HFFc6 (cell line): ENCODE results near the gene ARF6. TPM values are rescaled to one million over a fixed set of nuclear protein-coding genes. Genes with fewer than 3 reads are reported as not detected.

Source experiments
- DNase-seq: peaks from one replicate; pipeline ENCODE4 v3.0.0-alpha.2; 2018
- H3K27ac Mint-ChIP-seq: 2 replicates; pipeline ENCODE4 v1.8.0; 2020; ENCODE audit warnings: mild to moderate bottlenecking, mixed read lengths
- H3K27me3 Mint-ChIP-seq: 2 replicates; pipeline ENCODE4 v1.8.0; 2021; ENCODE audit warnings: mild to moderate bottlenecking, moderate library complexity, mixed read lengths; ENCODE audit not compliant: insufficient read depth
- H3K36me3 Mint-ChIP-seq: 2 replicates; pipeline ENCODE4 v1.8.0; 2021; ENCODE audit warnings: low read depth, mixed read lengths
- H3K4me1 Mint-ChIP-seq: 2 replicates; pipeline ENCODE4 v1.8.0; 2020; ENCODE audit warnings: low read depth, mixed read lengths
- H3K4me3 Mint-ChIP-seq: 2 replicates; pipeline ENCODE4 v1.8.0; 2020; ENCODE audit warnings: mild to moderate bottlenecking, moderate library complexity, mixed read lengths
- H3K9me3 Mint-ChIP-seq: 2 replicates; pipeline ENCODE4 v1.8.0; 2020; ENCODE audit warnings: mild to moderate bottlenecking, mixed read lengths
- total RNA-seq, 6 experiments: library from RNA; stranded (reverse); fragmentation: NEBNext Ultra II Directional; extraction: Animal tissue kit (Norgen Biotek cat#: 25700); gene quantifications; 2 replicates in 1 of 6; 3 replicates in 5 of 6; pipeline ENCODE4 v1.2.3, GENCODE V29; 2021
- TF ChIP-seq, protein P1 (sequence below): fragments of 200-600 bp; sonication (generic); IDR thresholded peaks from 2 replicates; pipeline ENCODE4 v1.5.0; 2021; ENCODE audit warnings: antibody characterized with exemption, mild to moderate bottlenecking

The ARF6 gene
- total RNA-seq, 6 experiments from 2014 or later: 92.2 to 111 (median 94.7) TPM

DNA sequence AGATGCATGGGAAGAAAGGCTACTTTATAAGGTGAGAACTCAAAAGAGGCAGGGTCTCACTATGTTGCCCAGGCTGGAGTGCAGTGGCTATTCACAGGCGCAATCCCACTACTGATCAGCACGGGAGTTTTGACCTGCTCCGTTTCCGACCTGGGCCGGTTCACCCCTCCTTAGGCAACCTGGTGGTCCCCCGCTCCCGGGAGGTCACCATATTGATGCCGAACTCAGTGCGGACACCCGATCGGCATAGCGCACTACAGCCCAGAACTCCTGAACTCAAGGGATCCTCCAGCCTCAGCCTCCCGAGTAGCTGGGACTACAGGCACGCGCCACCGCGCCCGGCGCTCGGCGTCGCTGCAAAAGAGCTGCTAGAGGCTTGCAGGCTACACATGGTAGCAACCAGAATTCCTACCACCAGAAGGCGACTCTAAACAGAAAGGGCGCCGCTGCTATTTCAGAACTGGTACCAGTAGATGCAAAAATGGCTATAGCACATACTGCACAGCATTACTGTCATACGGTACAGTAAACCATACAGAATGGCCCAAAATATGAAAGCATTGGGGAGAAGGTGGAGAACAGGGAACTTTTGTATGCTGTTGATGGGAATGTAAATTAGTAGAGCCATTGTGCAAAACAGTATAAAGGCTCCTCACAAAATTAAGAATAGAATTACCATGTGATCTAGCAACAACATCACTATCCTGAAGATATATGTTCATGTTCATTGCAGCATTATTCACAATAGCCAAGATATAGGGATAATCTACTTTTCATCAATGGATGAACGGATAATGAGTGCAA lies 39.1 kb upstream of the ARF6 start:
- Mint-ChIP-seq H3K27ac (peak overlapping the region; percentile 98; the same call in 1 of the 2 replicates), H3K27me3 (peaks cover 4% of the 10 kb centered on the region; the same call in 1 of the 2 replicates), H3K4me1 (peaks cover 37% of the 10 kb centered on the region), H3K36me3 (peaks cover 9% of the 10 kb centered on the region; the same call in 1 of the 2 replicates), H3K9me3 (no peaks in the 10 kb centered on the region), H3K4me3 (peak overlapping the region; percentile 98)
- TF ChIP-seq, protein P1, sequence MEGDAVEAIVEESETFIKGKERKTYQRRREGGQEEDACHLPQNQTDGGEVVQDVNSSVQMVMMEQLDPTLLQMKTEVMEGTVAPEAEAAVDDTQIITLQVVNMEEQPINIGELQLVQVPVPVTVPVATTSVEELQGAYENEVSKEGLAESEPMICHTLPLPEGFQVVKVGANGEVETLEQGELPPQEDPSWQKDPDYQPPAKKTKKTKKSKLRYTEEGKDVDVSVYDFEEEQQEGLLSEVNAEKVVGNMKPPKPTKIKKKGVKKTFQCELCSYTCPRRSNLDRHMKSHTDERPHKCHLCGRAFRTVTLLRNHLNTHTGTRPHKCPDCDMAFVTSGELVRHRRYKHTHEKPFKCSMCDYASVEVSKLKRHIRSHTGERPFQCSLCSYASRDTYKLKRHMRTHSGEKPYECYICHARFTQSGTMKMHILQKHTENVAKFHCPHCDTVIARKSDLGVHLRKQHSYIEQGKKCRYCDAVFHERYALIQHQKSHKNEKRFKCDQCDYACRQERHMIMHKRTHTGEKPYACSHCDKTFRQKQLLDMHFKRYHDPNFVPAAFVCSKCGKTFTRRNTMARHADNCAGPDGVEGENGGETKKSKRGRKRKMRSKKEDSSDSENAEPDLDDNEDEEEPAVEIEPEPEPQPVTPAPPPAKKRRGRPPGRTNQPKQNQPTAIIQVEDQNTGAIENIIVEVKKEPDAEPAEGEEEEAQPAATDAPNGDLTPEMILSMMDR: peak; percentile 84
- DNase-seq: peak; percentile 83

DNA sequence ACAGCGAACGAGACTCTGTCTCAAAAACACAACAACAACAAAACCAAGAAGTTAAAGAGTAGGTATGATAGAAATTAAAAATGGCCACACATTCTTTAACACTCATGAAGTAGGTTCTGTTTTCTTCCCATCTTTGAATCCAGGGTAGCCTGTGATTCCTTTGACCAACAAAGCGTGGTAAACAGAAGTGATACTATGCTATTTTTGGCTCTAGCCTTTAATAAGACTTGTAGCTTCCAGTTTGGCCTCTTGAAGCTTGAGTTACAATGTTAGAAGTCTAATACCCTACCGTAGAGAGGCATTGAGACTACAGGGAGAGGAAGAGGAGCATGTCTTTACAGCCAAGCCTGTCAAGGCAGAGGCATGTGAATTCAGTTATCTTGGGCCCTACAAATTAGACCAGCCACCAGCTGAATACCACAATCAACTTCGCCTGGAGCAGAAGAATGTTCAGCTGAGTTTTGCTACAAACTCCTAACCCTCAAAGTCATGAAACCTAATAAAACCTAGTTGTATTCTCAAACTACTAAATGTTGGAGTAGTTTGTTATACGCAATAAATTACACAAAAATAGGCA lies 35.4 kb upstream of the ARF6 start:
- H3K4me3 Mint-ChIP-seq: no peak overlapping the region
- peaks cover 37% of the 10 kb centered on the region for H3K4me1 Mint-ChIP-seq
- peak; percentile 21 for DNase-seq
- peaks cover 3% of the 10 kb centered on the region for H3K27me3 Mint-ChIP-seq
- peak overlapping the region; percentile 29; the same call in 1 of the 2 replicates for H3K27ac Mint-ChIP-seq
- TF ChIP-seq, protein P1: no peak
- H3K36me3 Mint-ChIP-seq: no peaks in the 10 kb centered on the region
- no peaks in the 10 kb centered on the region for H3K9me3 Mint-ChIP-seq

GRCh38 chr14:49858383-49858782 lies 34.5 kb upstream of the ARF6 start:
- TF ChIP-seq, protein P1: no peak
- no peak overlapping the region for H3K4me3 Mint-ChIP-seq
- no peaks in the 10 kb centered on the region for H3K36me3 Mint-ChIP-seq
- peaks cover 32% of the 10 kb centered on the region for H3K4me1 Mint-ChIP-seq
- peaks cover 2% of the 10 kb centered on the region for H3K27me3 Mint-ChIP-seq
- H3K27ac Mint-ChIP-seq: no peak overlapping the region
- DNase-seq: no peak
- no peaks in the 10 kb centered on the region for H3K9me3 Mint-ChIP-seq

- peaks cover 2% of the 10 kb centered on the region for H3K27me3 Mint-ChIP-seq
- H3K9me3 Mint-ChIP-seq: no peaks in the 10 kb centered on the region
- no peak overlapping the region for H3K27ac Mint-ChIP-seq
- no peak overlapping the region for H3K4me3 Mint-ChIP-seq
- TF ChIP-seq, protein P1: no peak
- H3K4me1 Mint-ChIP-seq: peaks cover 28% of the 10 kb centered on the region
- H3K36me3 Mint-ChIP-seq: no peaks in the 10 kb centered on the region
- DNase-seq: no peak
These were observed 31.7 kb upstream of the ARF6 start for GRCh38 chr14:49860988-49861698.

DNA sequence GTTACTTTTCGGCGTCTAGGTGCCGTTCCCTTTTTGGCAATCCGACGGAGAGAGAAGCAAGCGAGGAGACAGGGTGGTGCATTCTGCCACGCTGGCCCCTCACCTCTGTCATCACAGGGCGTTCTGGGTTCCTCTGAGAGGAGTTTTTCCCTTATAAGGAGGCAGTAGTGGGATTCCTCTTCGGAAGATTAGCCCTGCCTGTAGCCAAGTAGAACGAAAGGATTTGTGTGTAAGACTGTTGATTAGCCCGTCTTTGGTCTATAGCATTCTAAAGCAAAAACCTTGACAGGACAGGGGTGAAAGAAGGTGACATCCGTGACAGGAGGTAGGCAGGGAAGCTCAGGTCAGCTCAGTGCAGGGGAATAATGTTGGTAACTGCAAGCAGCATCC lies 31.2 kb upstream of the ARF6 start:
- TF ChIP-seq, protein P1: no peak
- no peak overlapping the region for H3K4me3 Mint-ChIP-seq
- peaks cover 2% of the 10 kb centered on the region for H3K27me3 Mint-ChIP-seq
- H3K36me3 Mint-ChIP-seq: no peaks in the 10 kb centered on the region
- H3K9me3 Mint-ChIP-seq: no peaks in the 10 kb centered on the region
- H3K27ac Mint-ChIP-seq: no peak overlapping the region
- peak; percentile 71 for DNase-seq
- H3K4me1 Mint-ChIP-seq: peaks cover 28% of the 10 kb centered on the region
